Right hindlimb (tissue), 1 donor: ENCODE data around the gene FGF1.

Experiments used
- DNase-seq: peaks from one replicate; pipeline ENCODE4 v3.0.0-alpha.2; 2018

FGF1 gene

GRCh38 chr5:142696379-142696778, 10.5 kb upstream of the FGF1 start:
- DNase-seq = no peak

- no peak for DNase-seq
Observed at GRCh38 chr5:142694092-142694856, 8.4 kb upstream of the FGF1 start.

- no peak for DNase-seq
Observed at GRCh38 chr5:142692321-142692894, 6.5 kb upstream of the FGF1 start.

GRCh38 chr5:142690667-142691066, 4.8 kb upstream of the FGF1 start:
- DNase-seq = no peak

- no peak for DNase-seq
Observed at GRCh38 chr5:142689081-142689480, 3.2 kb upstream of the FGF1 start.

- no peak for DNase-seq
Observed at GRCh38 chr5:142688281-142688989, 2.5 kb upstream of the FGF1 start.

- DNase-seq = no peak
Observed at GRCh38 chr5:142686968-142687367, 1.1 kb upstream of the FGF1 start.

GRCh38 chr5:142686210-142686734, 382 bp upstream of the FGF1 start:
- no peak for DNase-seq

- DNase-seq = peak; percentile 28
Observed at GRCh38 chr5:142684508-142685041, 1.3 kb downstream of the FGF1 start.

GRCh38 chr5:142683881-142684505, 1.9 kb downstream of the FGF1 start:
- DNase-seq = no peak

- DNase-seq = no peak
Observed at GRCh38 chr5:142683116-142683515, 2.8 kb downstream of the FGF1 start.

GRCh38 chr5:142680605-142681259, 5.2 kb downstream of the FGF1 start:
- DNase-seq = no peak

- DNase-seq = no peak
Observed at GRCh38 chr5:142679744-142680143, 6.1 kb downstream of the FGF1 start.

- no peak for DNase-seq
Observed at GRCh38 chr5:142678529-142678928, 7.4 kb downstream of the FGF1 start.

GRCh38 chr5:142677198-142677597, 8.7 kb downstream of the FGF1 start:
- DNase-seq = no peak

GRCh38 chr5:142676318-142676717, 9.6 kb downstream of the FGF1 start:
- no peak for DNase-seq

- peak; percentile 91 for DNase-seq
Observed at GRCh38 chr5:142674531-142675469, 11.1 kb downstream of the FGF1 start.

- DNase-seq = no peak
Observed at GRCh38 chr5:142671801-142672200, 14.1 kb downstream of the FGF1 start.

- DNase-seq = no peak
Observed at GRCh38 chr5:142671266-142671665, 14.6 kb downstream of the FGF1 start.

GRCh38 chr5:142670804-142671203, 15.1 kb downstream of the FGF1 start:
- DNase-seq = peak; percentile 65

- no peak for DNase-seq
Observed at GRCh38 chr5:142669477-142669876, 16.4 kb downstream of the FGF1 start.
